ENCODE results near the gene KCNH1. TPM values are rescaled to one million over a fixed set of nuclear protein-coding genes. Genes with fewer than 3 reads are reported as not detected.

KCNH1 gene
- total RNA-seq, 1 experiment from 2014 or later = not detected

DNA sequence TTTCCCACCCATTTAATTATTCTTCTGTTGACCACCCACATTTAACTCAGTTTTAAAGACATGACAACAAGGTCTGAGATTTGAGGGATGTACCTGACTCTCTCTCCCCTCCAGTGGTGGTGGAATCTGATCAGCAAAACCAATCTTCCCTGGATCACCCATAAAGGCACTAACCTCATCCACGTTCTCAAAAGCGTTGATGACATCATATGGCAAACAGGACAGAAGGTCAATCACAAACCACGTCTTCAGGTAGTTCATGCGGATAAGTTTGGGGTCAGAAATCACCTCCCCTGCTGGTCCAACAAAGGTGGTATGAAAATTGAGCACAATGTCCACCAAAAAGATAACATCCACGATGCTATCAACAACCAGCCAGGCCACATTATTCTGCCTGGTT, 115.3 kb downstream of the KCNH1 start:
- H3K4me1 Mint-ChIP-seq (ENCODE audit: low read depth, unreplicated experiment) = no peaks in the 10 kb centered on the region
- Histone ChIP-seq H3K4me3 (ENCODE audit: low read depth, low read length) (no peak overlapping the region), H3K4me1 (no peaks in the 10 kb centered on the region), H3K27me3 (replicated peaks; ENCODE audit: control insufficient read depth, insufficient read depth, low read length) (no peaks in the 10 kb centered on the region), H3K36me3 (ENCODE audit: control insufficient read depth, insufficient read depth, low read length) (no peaks in the 10 kb centered on the region), H3K9me3 (no peaks in the 10 kb centered on the region)
- no peak overlapping the region for H3K27ac Mint-ChIP-seq (ENCODE audit: unreplicated experiment)
- ChIA-PET CTCF (no interaction called here), POLR2A (interaction anchor here (0.6 kb wide), 1 partner anchor 233 kb away, joined by 5 read pairs; no protein-coding TSS in a partner anchor)
- BruUV-seq (replicated peaks) = no TSS peak
- H3K9me3 Mint-ChIP-seq (ENCODE audit: unreplicated experiment) = no peaks in the 10 kb centered on the region
- H3K36me3 Mint-ChIP-seq (ENCODE audit: insufficient read depth, unreplicated experiment) = no peaks in the 10 kb centered on the region
- intact Hi-C loops (cut with micrococcal nuclease; ENCODE audit: unreplicated experiment) = no loop called here
- DNase-seq = no peak
- peaks cover 12% of the 10 kb centered on the region for H3K27me3 Mint-ChIP-seq (ENCODE audit: insufficient read depth, unreplicated experiment)
- TF ChIP-seq, protein P1, sequence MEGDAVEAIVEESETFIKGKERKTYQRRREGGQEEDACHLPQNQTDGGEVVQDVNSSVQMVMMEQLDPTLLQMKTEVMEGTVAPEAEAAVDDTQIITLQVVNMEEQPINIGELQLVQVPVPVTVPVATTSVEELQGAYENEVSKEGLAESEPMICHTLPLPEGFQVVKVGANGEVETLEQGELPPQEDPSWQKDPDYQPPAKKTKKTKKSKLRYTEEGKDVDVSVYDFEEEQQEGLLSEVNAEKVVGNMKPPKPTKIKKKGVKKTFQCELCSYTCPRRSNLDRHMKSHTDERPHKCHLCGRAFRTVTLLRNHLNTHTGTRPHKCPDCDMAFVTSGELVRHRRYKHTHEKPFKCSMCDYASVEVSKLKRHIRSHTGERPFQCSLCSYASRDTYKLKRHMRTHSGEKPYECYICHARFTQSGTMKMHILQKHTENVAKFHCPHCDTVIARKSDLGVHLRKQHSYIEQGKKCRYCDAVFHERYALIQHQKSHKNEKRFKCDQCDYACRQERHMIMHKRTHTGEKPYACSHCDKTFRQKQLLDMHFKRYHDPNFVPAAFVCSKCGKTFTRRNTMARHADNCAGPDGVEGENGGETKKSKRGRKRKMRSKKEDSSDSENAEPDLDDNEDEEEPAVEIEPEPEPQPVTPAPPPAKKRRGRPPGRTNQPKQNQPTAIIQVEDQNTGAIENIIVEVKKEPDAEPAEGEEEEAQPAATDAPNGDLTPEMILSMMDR (IDR thresholded peaks at IDR 0.05; ENCODE audit: insufficient read depth in 1 of 2, low read depth in 1 of 2, low read length in 1 of 2, severe bottlenecking in 1 of 2, unreplicated experiment in 1 of 2) = no peak
- H3K4me3 Mint-ChIP-seq (ENCODE audit: unreplicated experiment) = no peak overlapping the region

DNA sequence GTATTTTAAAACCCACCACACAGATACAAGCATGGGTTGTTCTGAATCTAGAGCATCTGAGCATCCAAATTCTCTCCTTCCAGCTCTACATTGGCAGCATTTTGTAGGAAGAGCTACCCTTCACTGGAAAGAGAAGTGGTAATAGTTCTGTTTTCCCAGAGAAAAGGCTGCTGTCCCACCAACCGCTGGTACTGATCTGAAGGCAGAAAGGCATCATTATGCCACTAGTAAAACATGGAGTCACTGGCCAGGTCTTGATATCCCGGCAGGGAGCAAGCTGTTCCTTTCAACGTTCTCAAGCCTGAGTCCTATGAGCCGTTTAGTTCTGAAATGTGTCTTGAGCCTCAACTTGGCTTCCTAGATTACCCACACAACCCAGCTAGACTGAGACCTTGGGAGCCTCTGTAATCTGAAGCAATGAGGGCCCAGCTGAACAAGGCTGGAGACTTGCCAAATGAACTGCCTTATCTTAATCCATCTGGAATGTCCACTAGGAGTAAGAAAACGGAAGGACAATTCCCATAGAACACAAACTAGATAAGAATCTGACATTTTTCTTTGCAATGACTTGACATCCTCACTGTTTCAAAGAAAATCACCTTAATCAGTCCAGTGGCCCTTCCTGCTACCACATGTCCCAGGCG, 116.8 kb downstream of the KCNH1 start:
- Mint-ChIP-seq H3K27me3 (ENCODE audit: insufficient read depth, unreplicated experiment) (peaks cover 10% of the 10 kb centered on the region), H3K9me3 (ENCODE audit: unreplicated experiment) (no peaks in the 10 kb centered on the region), H3K36me3 (ENCODE audit: insufficient read depth, unreplicated experiment) (no peaks in the 10 kb centered on the region), H3K27ac (ENCODE audit: unreplicated experiment) (no peak overlapping the region), H3K4me1 (ENCODE audit: low read depth, unreplicated experiment) (no peaks in the 10 kb centered on the region), H3K4me3 (ENCODE audit: unreplicated experiment) (no peak overlapping the region)
- TF ChIP-seq, protein P1 (IDR thresholded peaks at IDR 0.05; ENCODE audit: insufficient read depth in 1 of 2, low read depth in 1 of 2, low read length in 1 of 2, severe bottlenecking in 1 of 2, unreplicated experiment in 1 of 2) = no peak
- no peaks in the 10 kb centered on the region for H3K27me3 ChIP-seq (replicated peaks; ENCODE audit: control insufficient read depth, insufficient read depth, low read length)
- no peak overlapping the region for H3K4me3 ChIP-seq (ENCODE audit: low read depth, low read length)
- no TSS peak for BruUV-seq (replicated peaks)
- intact Hi-C loops (cut with micrococcal nuclease; ENCODE audit: unreplicated experiment) = no loop called here
- POLR2A ChIA-PET = no interaction called here
- DNase-seq = peak in 1 of 2 experiments; percentile 4
- CTCF ChIA-PET = no interaction called here
- no peaks in the 10 kb centered on the region for H3K36me3 ChIP-seq (ENCODE audit: control insufficient read depth, insufficient read depth, low read length)
- H3K9me3 ChIP-seq = no peaks in the 10 kb centered on the region
- H3K4me1 ChIP-seq = no peaks in the 10 kb centered on the region

DNA sequence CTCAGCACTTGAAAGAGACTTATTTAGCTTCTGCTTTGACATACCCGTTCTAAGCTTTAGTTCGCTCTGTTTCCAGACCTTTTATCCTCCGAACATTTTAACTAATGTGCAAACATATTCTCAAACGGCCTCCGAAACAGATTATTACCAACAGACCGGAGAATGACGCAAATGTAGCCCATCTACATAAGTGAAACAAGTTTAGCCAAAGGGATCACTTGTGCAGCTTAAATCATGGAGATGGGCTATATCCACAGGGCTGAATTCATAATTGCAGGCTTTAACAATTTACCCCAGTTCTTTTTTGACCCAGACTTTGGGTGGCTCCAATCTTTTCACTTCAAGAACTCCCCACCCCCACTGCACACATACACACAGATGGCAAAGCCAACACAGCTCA, 119.7 kb downstream of the KCNH1 start:
- BruUV-seq (replicated peaks) = no TSS peak
- H3K27ac Mint-ChIP-seq (ENCODE audit: unreplicated experiment) = no peak overlapping the region
- H3K27me3 Mint-ChIP-seq (ENCODE audit: insufficient read depth, unreplicated experiment) = peaks cover 13% of the 10 kb centered on the region
- no peak overlapping the region for H3K4me3 Mint-ChIP-seq (ENCODE audit: unreplicated experiment)
- CTCF ChIA-PET = interaction anchor here (0.9 kb wide), 1 partner anchor 120 kb away, joined by 4 read pairs; the partner anchor contains the start of gene KCNH1
- TF ChIP-seq, protein P1 (IDR thresholded peaks at IDR 0.05; ENCODE audit: insufficient read depth in 1 of 2, low read depth in 1 of 2, low read length in 1 of 2, severe bottlenecking in 1 of 2, unreplicated experiment in 1 of 2) = no peak
- H3K4me3 ChIP-seq (ENCODE audit: low read depth, low read length) = no peak overlapping the region
- no peaks in the 10 kb centered on the region for H3K36me3 Mint-ChIP-seq (ENCODE audit: insufficient read depth, unreplicated experiment)
- no peaks in the 10 kb centered on the region for H3K36me3 ChIP-seq (ENCODE audit: control insufficient read depth, insufficient read depth, low read length)
- intact Hi-C loops (cut with micrococcal nuclease; ENCODE audit: unreplicated experiment) = no loop called here
- no peaks in the 10 kb centered on the region for H3K4me1 ChIP-seq
- H3K4me1 Mint-ChIP-seq (ENCODE audit: low read depth, unreplicated experiment) = no peaks in the 10 kb centered on the region
- no peaks in the 10 kb centered on the region for H3K9me3 Mint-ChIP-seq (ENCODE audit: unreplicated experiment)
- POLR2A ChIA-PET = no interaction called here
- H3K27me3 ChIP-seq (replicated peaks; ENCODE audit: control insufficient read depth, insufficient read depth, low read length) = no peaks in the 10 kb centered on the region
- H3K9me3 ChIP-seq = no peaks in the 10 kb centered on the region
- no peak for DNase-seq
